H1 (cell line): ENCODE measurements around the gene PTPRF. TPM values are rescaled to one million over a fixed set of nuclear protein-coding genes. Genes with fewer than 3 reads are reported as not detected.

Source experiments
- CTCF ChIA-PET: fragments of 300-600 bp; sonication (Branson Sonifier 250); formaldehyde crosslinking; loops from one replicate; lab custom pipeline; 2021; ENCODE audit not compliant: partially characterized antibody; lab: Charles Lee
- POLR2A ChIA-PET: fragments of 300-600 bp; sonication (Branson Sonifier 250); formaldehyde crosslinking; loops from one replicate; lab custom pipeline; 2021; ENCODE audit warnings: inconsistent platforms; ENCODE audit not compliant: partially characterized antibody; lab: Charles Lee
- DNase-seq, 2 experiments: peaks; one replicate each; pipeline versions ENCODE4 v3.0.0 to v3.0.0-alpha.2; 2010 to 2022; ENCODE audit warnings: low spot score in 2 of 2, low read depth in 1 of 2, mixed read lengths in 1 of 2
- FAIRE-seq: peaks from 2 replicates; lab custom pipeline; 2011; peaks lifted over from hg19 to GRCh38; lab: Jason Lieb, UNC
- H2AFZ ChIP-seq: 2 replicates; pipeline ENCODE4 v1.8.1; 2012; ENCODE audit warnings: low read length, inconsistent platforms
- H2AK5ac ChIP-seq: 2 replicates; pipeline ENCODE4 v1.6.1; 2013; ENCODE audit warnings: low read depth, low read length
- H2BK120ac ChIP-seq: replicated peaks from 2 replicates; pipeline ENCODE3; 2013; ENCODE audit warnings: low read depth, low read length, inconsistent platforms
- H2BK12ac ChIP-seq: 2 replicates; pipeline ENCODE4 v1.6.1; 2013; ENCODE audit warnings: low read depth, low read length
- H2BK15ac ChIP-seq: 2 replicates; pipeline ENCODE4 v1.6.1; 2013; ENCODE audit warnings: low read length
- H2BK20ac ChIP-seq: 2 replicates; pipeline ENCODE4 v1.6.1; 2013; ENCODE audit warnings: low read length
- H2BK5ac ChIP-seq: 2 replicates; pipeline ENCODE4 v1.6.1; 2013; ENCODE audit warnings: low read depth, low read length
- H3K14ac ChIP-seq: 2 replicates; pipeline ENCODE4 v1.6.1; 2013; ENCODE audit warnings: inconsistent platforms; ENCODE audit not compliant: insufficient read length
- H3K18ac ChIP-seq: 2 replicates; pipeline ENCODE4 v1.6.1; 2013; ENCODE audit warnings: low read length; ENCODE audit errors: extremely low read depth
- H3K23ac ChIP-seq: 2 replicates; pipeline ENCODE4 v1.6.1; 2013; ENCODE audit warnings: inconsistent platforms; ENCODE audit not compliant: insufficient read length
- H3K23me2 ChIP-seq: 2 replicates; pipeline ENCODE4 v1.6.1; 2013; ENCODE audit warnings: low read depth, low read length
- H3K27ac ChIP-seq: 2 replicates; pipeline ENCODE4 v1.6.1; 2011; ENCODE audit warnings: low read depth, low read length, inconsistent platforms
- H3K27me3 ChIP-seq, 4 experiments: replicated peaks in 1 of 4; 1 replicate in 1 of 4; 2 replicates in 3 of 4; pipeline versions ENCODE4 v1.6.1 to v1.8.1; 2011 to 2013; ENCODE audit warnings: low read length in 3 of 4, mild to moderate bottlenecking in 3 of 4, inconsistent platforms in 2 of 4, mixed read lengths in 2 of 4, moderate library complexity in 1 of 4; ENCODE audit not compliant: control insufficient read depth in 3 of 4, insufficient read depth in 3 of 4; ENCODE audit errors: extremely low read depth in 1 of 4
- H3K36me3 ChIP-seq, 4 experiments: 2 replicates each; pipeline versions ENCODE4 v1.6.1 to v1.8.1; 2011 to 2013; ENCODE audit warnings: mild to moderate bottlenecking in 4 of 4, low read length in 3 of 4, moderate library complexity in 2 of 4, control low read depth in 1 of 4, inconsistent platforms in 1 of 4; ENCODE audit not compliant: insufficient read depth in 4 of 4, control insufficient read depth in 2 of 4
- H3K4ac ChIP-seq: replicated peaks from 2 replicates; pipeline ENCODE3; 2013; ENCODE audit warnings: low read length, low read depth, mixed read lengths, inconsistent platforms; ENCODE audit not compliant: insufficient read length
- H3K4me1 ChIP-seq, 4 experiments: replicated peaks in 1 of 4; 1 replicate in 1 of 4; 2 replicates in 3 of 4; pipeline versions ENCODE4 v1.6.1 to v1.8.1; 2011 to 2013; ENCODE audit warnings: low read length in 3 of 4, inconsistent platforms in 2 of 4, mixed read lengths in 1 of 4; ENCODE audit not compliant: insufficient read depth in 4 of 4, control insufficient read depth in 3 of 4
- H3K4me2 ChIP-seq, 2 experiments: 2 replicates each; pipeline versions ENCODE4 v1.6.1 to v1.8.1; 2011 to 2013; ENCODE audit warnings: low read depth in 2 of 2, low read length in 2 of 2, control low read depth in 1 of 2, inconsistent platforms in 1 of 2, mild to moderate bottlenecking in 1 of 2; ENCODE audit not compliant: insufficient read depth in 1 of 2
- H3K4me3 ChIP-seq, 4 experiments: fragments of 200-600, 300-600 bp in 1 of 4; sonication (generic), shearing (Covaris generic), sonication (Bioruptor Twin) in 1 of 4; 2 replicates each; pipeline versions ENCODE4 v1.5.1 to v1.8.1; 2011 to 2016; ENCODE audit warnings: low read length in 4 of 4, low read depth in 3 of 4, control low read depth in 2 of 4, inconsistent platforms in 2 of 4, mild to moderate bottlenecking in 2 of 4, mixed read lengths in 1 of 4, moderate library complexity in 1 of 4; ENCODE audit not compliant: insufficient read depth in 2 of 4; ENCODE audit errors: extremely low read depth in 1 of 4
- H3K56ac ChIP-seq: replicated peaks from 2 replicates; pipeline ENCODE3; 2013; ENCODE audit warnings: low read depth, mild to moderate bottlenecking, mixed read lengths, low read length, inconsistent platforms; ENCODE audit not compliant: insufficient read length
- H3K79me1 ChIP-seq: 2 replicates; pipeline ENCODE4 v1.6.1; 2013; ENCODE audit warnings: low read depth, low read length, control low read depth
- H3K79me2 ChIP-seq, 2 experiments: 2 replicates each; pipeline versions ENCODE4 v1.6.1 to v1.8.1; 2012 to 2013; ENCODE audit warnings: low read length in 2 of 2, mild to moderate bottlenecking in 2 of 2, inconsistent platforms in 1 of 2; ENCODE audit not compliant: insufficient read depth in 2 of 2, control insufficient read depth in 1 of 2
- H3K9ac ChIP-seq, 4 experiments: replicated peaks in 1 of 4; 1 replicate in 1 of 4; 2 replicates in 3 of 4; pipeline versions ENCODE4 v1.6.1 to v1.8.1; 2011 to 2013; ENCODE audit warnings: low read depth in 3 of 4, low read length in 3 of 4, control low read depth in 2 of 4, mild to moderate bottlenecking in 2 of 4, moderate library complexity in 2 of 4, inconsistent platforms in 1 of 4; ENCODE audit errors: extremely low read depth in 1 of 4
- H3K9me3 ChIP-seq, 2 experiments: 2 replicates each; pipeline versions ENCODE4 v1.6.1 to v1.8.1; 2012 to 2013; ENCODE audit warnings: mild to moderate bottlenecking in 2 of 2, moderate library complexity in 2 of 2, control low read depth in 1 of 2, inconsistent platforms in 1 of 2, low read depth in 1 of 2, low read length in 1 of 2, mixed read lengths in 1 of 2; ENCODE audit not compliant: insufficient read depth in 2 of 2
- H4K20me1 ChIP-seq, 2 experiments: replicated peaks in 1 of 2; 2 replicates each; pipeline versions ENCODE3 to v1.8.1; 2011 to 2013; ENCODE audit warnings: inconsistent platforms in 2 of 2, low read length in 2 of 2, mild to moderate bottlenecking in 1 of 2; ENCODE audit not compliant: insufficient read depth in 2 of 2, control insufficient read depth in 1 of 2
- H4K5ac ChIP-seq: 2 replicates; pipeline ENCODE4 v1.6.1; 2013; ENCODE audit warnings: low read length, low read depth, mixed read lengths, inconsistent platforms; ENCODE audit not compliant: insufficient read length
- H4K8ac ChIP-seq: 2 replicates; pipeline ENCODE4 v1.8.0; 2013; ENCODE audit warnings: mild to moderate bottlenecking, moderate library complexity, low read length, inconsistent platforms; ENCODE audit not compliant: insufficient read depth; ENCODE audit errors: extremely low read depth
- H4K91ac ChIP-seq: replicated peaks from 2 replicates; pipeline ENCODE3; 2013; ENCODE audit warnings: low read length, mixed read lengths, inconsistent platforms; ENCODE audit not compliant: insufficient read length
- CEBPB ChIP-seq: IDR thresholded peaks from 2 replicates; pipeline ENCODE4 v1.6.1; 2012; ENCODE audit warnings: low read depth, low read length
- CREB1 ChIP-seq: IDR thresholded peaks from 2 replicates; pipeline ENCODE4 v1.6.1; 2012; ENCODE audit warnings: inconsistent platforms
- EP300 ChIP-seq, 2 experiments: IDR thresholded peaks; 1 replicate in 1 of 2; 2 replicates in 1 of 2; pipeline ENCODE4 v1.6.1; 2011 to 2012; ENCODE audit warnings: low read depth in 2 of 2, low read length in 2 of 2, mild to moderate bottlenecking in 2 of 2, borderline replicate concordance in 1 of 2, inconsistent platforms in 1 of 2, moderate library complexity in 1 of 2
- WGBS, 2 experiments: shearing (Covaris generic) in 1 of 2; methylation state at CpG; one replicate each; pipeline versions ENCODE4 v1.1.6 to v1.1.7; 2013 to 2015; ENCODE audit warnings: low lambda C conversion rate in 2 of 2, mixed read lengths in 2 of 2, inconsistent platforms in 1 of 2, low coverage in 1 of 2, missing lambda C conversion rate in 1 of 2; ENCODE audit not compliant: insufficient replicate concordance in 2 of 2, insufficient coverage in 1 of 2, insufficient read length in 1 of 2; ENCODE audit errors: extremely low coverage in 1 of 2, missing lambda C conversion rate in 1 of 2; 5-methylcytosine and 5-hydroxymethylcytosine counted together
- polyA plus RNA-seq, 7 experiments: library from polyadenylated mRNA; depleted of rRNA in 3 of 7; stranded (reverse) in 5 of 7; unstranded in 2 of 7; fragments of >200 nt in 5 of 7; fragments of 200-250 nt in 2 of 7; gene quantifications; 1 replicate in 5 of 7; 2 replicates in 1 of 7; 4 replicates in 1 of 7; pipeline versions ENCODE4 v1.2.1 to v1.2.3, GENCODE V29; 2011 to 2013; ENCODE audit warnings: missing spikeins in 2 of 7, mixed read lengths in 2 of 7
- total RNA-seq: library from RNA; stranded (reverse); fragmentation: NEBNext Ultra II Directional; extraction: Animal tissue kit (Norgen Biotek cat#: 25700); gene quantifications from 2 replicates; pipeline ENCODE4 v1.2.1, GENCODE V29; 2021
- TF ChIP-seq, protein P1 (sequence below): IDR thresholded peaks from 2 replicates; pipeline ENCODE4 v1.6.1; 2011; ENCODE audit warnings: low read depth, mild to moderate bottlenecking, low read length; ENCODE audit not compliant: insufficient read depth

Gene PTPRF
- total and polyA plus RNA-seq, 2 of the 8 experiments (the other 6 are each of a cell fraction or from before 2014, with no cell fraction given) = 136 to 231 TPM

DNA sequence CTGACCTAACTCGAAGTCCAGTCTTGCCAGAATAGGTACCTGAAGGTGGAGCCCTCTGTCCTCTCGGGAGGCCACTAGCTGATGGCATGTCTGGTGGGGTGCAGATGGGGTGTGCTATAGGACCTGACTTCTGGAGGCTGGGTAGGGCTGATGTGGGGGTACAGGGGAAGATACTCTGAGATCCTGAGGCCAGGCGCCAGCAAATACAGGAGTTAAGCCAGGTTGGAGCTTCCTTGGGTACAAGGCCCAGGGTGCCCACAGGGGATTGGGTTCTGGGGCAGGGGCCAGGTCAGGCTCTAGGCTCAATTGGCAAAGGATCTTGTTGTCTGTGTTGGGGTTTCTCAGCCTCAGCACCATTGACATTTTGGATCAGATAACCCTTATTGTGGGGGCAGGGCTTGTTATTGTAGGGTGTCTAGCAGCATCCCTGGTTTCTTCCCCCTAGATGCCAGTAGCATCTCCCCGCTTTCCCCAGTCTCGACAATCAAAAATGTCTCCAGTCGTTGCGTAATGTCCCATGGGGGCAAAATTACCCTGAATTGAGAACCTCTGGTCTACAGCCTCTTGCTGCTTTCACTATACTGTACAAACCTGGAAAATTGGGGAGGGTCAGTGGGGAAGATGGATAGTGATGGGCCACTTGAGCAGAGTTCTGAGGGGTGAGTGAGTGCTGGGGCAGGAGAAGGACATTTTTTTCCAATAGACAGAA is 9.2 kb downstream of the PTPRF start:
- no peak overlapping the region for H3K56ac ChIP-seq
- H3K79me2 ChIP-seq = peaks cover 14 to 91% of the 10 kb centered on the region in 2 experiments
- H2BK20ac ChIP-seq = no peak overlapping the region
- H3K9ac ChIP-seq = no peak overlapping the region
- peaks cover 0 to 15% (median 7%) of the 10 kb centered on the region in 4 experiments; a peak in 6 of 7 replicates for H3K4me1 ChIP-seq
- no peak overlapping the region for H3K23ac ChIP-seq
- H3K9me3 ChIP-seq = no peaks in the 10 kb centered on the region
- POLR2A ChIA-PET = interaction anchor here (15.4 kb wide), 1 partner anchor 8 kb away, joined by 270 read pairs; no protein-coding TSS in a partner anchor
- no peak overlapping the region for H3K4ac ChIP-seq
- H2BK15ac ChIP-seq = no peak overlapping the region
- H3K14ac ChIP-seq = no peak overlapping the region
- no peak overlapping the region for H3K4me3 ChIP-seq
- H3K23me2 ChIP-seq = peaks cover 2% of the 10 kb centered on the region; the same call in 1 of the 2 replicates
- no peak overlapping the region for H2AFZ ChIP-seq
- H3K27me3 ChIP-seq = no peaks in the 10 kb centered on the region
- WGBS, 2 experiments = 90% methylated on average over 7 of the region's 7 CpGs; no CpG with 5 or more reads in 1 of the 2 experiments
- CTCF ChIA-PET = interaction anchor here (1.0 to 10.8 kb wide), 3 partner anchors 9 to 51 kb away, joined by 3 to 169 read pairs (median 4); no protein-coding TSS in a partner anchor
- no peak overlapping the region for H2BK5ac ChIP-seq
- H3K18ac ChIP-seq = no peak overlapping the region
- no peak overlapping the region for H2BK120ac ChIP-seq
- peak overlapping the region; percentile 11; the same call in 1 of the 2 replicates for H4K8ac ChIP-seq
- TF ChIP-seq EP300 (IDR thresholded peaks at IDR 0.05; ENCODE audit: borderline replicate concordance in 1 of 2, low read depth in 2 of 2, low read length in 2 of 2) (no peak), CEBPB (peak; percentile 28; the same call in 1 of the 2 replicates), CREB1 (no peak)
- TF ChIP-seq, protein P1, sequence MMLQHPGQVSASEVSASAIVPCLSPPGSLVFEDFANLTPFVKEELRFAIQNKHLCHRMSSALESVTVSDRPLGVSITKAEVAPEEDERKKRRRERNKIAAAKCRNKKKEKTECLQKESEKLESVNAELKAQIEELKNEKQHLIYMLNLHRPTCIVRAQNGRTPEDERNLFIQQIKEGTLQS = no peak
- H3K4me2 ChIP-seq = no peak overlapping the region
- no peak overlapping the region for H4K5ac ChIP-seq
- no peak overlapping the region for H2AK5ac ChIP-seq
- H4K91ac ChIP-seq = no peak overlapping the region
- no peak for FAIRE-seq
- peaks cover 58% of the 10 kb centered on the region for H3K79me1 ChIP-seq
- peaks cover 0 to 8% (median 7%) of the 10 kb centered on the region in 4 experiments; a peak in 6 of 8 replicates for H3K36me3 ChIP-seq
- DNase-seq = no peak
- H4K20me1 ChIP-seq = peaks cover 32 to 66% of the 10 kb centered on the region in 2 experiments
- no peak overlapping the region for H2BK12ac ChIP-seq
- H3K27ac ChIP-seq = no peak overlapping the region
